Measurements from ENCODE around the gene CINP.
"Not testable (repeated sequence)": the region's sequence is repeated elsewhere in the genome, so short reads cannot be mapped to it uniquely, and the experiment has no call there.

Gene CINP

GRCh38 chr14:102321456-102322422 is 41.0 kb downstream of the CINP start:
- in situ Hi-C loops (cut with MboI; ENCODE audit: low sequenced_read_pairs), result loop anchor here (25.0 kb wide), 1 partner anchor 259 kb away; no protein-coding TSS in a partner anchor

GRCh38 chr14:102320671-102321455 is 41.8 kb downstream of the CINP start:
- in situ Hi-C loops (cut with MboI; ENCODE audit: low sequenced_read_pairs), result loop anchor here (25.0 kb wide), 1 partner anchor 259 kb away; no protein-coding TSS in a partner anchor

- in situ Hi-C loops (cut with MboI; ENCODE audit: low sequenced_read_pairs), result loop anchor here (25.0 kb wide), 1 partner anchor 258 kb away; no protein-coding TSS in a partner anchor
Measured at GRCh38 chr14:102320033-102320660, 42.5 kb downstream of the CINP start.

DNA sequence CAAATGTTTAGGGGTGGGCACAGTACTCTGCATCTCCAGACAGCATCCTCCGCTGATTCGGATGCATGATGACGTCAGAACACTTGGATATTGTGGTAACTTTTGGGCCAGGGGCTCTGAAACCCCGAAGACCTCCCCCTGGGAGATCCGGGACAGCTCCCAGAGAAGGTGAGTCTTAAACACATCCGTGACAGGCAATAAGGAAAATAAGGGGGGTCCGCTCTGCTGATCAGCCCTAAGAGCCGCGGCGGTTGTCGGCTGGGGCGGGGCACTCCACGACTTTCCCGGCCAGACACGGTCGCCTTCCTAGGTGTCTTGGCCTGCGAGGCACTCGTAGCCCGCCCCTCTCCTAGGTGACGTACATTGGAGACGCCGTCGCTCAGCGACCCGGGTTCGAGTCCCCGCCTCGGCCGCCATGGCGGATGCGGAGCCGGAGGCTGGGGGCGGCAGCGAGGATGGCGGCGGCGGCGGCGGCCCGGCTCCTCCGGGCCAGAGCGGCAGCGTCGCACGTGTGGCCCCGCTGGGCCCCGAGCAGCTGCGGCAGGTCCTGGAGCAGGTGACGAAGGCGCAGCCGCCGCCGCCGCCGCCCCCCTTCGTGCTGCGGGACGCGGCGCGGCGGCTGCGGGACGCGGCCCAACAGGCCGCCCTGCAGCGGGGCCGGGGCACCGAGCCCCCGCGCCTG is 43.2 kb downstream of the CINP start, which contains the start of gene ZNF839:
Gene ZNF839, plus strand, starts transcription at position 396 of the 682 bp plus-strand sequence. Its CDS starts 20 bp downstream, at position 416.
- in situ Hi-C loops (cut with MboI; ENCODE audit: low sequenced_read_pairs), result loop anchor here (25.0 kb wide), 1 partner anchor 257 kb away; no protein-coding TSS in a partner anchor

DNA sequence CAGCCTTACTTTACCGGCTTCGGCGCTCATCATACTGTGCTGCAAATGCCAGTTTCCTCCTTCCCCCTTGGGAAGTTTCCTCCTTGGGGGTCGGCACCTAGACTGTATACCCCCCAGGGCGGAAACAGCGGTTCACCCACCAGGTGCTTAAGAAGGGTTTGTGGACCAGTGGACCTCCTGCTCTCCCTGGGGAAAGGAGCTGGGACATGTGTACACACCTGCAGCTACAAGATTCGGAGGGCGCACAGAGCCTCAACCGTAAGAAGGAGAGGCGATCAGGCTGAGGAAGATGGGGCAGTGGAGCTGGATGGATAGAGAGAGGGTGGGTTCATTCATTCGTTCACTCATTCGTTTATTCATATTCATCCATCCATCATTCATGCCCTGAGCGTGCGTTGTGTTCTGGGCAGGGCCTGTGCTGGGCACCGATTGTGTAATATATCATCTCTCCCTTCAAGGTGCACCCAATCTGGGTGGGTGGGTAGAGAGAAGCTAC is 43.9 kb downstream of the CINP start:
- in situ Hi-C loops (cut with MboI; ENCODE audit: low sequenced_read_pairs), result loop anchor here (25.0 kb wide), 1 partner anchor 257 kb away; no protein-coding TSS in a partner anchor

DNA sequence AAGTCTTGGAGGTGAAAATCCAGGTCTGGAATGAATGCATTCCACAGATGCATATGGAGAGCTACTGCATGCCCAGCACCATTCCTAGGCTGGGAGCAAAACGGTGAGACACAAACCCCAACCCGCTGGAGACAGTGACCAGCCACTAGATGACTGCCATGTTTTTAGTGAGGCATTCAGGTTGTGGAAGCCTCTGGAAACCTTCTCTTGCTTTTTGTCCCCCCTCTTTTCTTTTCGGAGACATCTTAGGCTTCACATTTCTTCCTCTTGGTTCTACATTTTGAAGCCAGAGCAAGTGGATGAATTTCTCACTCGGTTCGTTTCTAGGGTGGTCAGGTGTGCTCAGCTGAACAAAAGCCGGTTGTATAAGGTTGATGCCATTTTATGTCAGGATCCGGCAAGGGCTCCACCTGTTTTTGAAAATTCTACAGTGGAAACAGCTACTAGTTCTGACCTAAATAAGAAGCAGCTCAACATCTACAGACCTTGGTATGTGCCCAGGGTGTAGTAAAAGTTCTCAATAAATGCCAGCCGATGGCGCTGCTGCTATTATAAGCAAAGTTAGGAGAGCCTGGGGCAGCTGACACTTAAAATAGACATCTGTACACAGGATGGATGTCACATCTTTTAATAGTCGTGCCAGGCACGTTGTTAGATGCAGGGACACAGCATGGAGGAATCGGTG is 45.0 kb downstream of the CINP start:
- in situ Hi-C loops (cut with MboI; ENCODE audit: low sequenced_read_pairs), result loop anchor here (25.0 kb wide), 1 partner anchor 255 kb away; no protein-coding TSS in a partner anchor

DNA sequence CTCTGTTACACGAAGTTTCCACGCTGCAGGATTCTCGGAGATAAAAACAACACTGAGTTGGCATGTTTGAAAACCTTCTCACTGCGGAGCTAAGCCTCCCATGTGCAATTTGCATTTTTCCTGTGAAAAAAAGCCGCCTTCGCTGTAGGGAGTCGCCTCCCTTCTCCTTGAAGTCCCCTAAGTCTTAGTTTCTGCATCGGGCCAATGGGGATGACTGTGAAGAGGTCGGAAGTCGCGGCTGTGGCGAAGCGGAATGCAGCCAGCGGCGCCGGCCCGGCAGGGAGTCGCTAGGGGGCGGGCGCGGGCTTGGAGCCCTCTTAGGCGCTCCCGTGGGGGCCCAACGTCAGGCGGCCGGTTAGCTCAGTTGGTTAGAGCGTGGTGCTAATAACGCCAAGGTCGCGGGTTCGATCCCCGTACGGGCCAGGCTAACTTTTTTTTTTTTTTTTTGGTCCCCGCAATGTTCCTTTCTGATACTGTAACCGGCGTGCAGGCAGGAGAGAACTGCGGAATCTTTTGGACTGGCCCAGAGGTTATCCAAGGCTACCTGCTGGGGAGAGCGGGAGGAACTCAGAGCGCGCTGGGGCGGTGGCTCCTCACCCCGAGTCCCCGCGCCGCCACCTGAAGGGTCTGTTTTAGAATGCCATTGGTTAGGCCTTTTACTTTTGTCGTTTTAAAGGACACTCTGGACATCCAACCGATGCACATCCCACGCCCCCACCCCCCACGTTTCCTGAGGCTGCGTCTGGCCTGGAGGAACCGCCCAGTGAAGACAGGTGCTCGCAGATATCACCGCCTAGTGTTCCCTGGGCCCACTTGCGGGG is 45.7 kb downstream of the CINP start:
- in situ Hi-C loops (cut with MboI; ENCODE audit: low sequenced_read_pairs), result loop anchor here (25.0 kb wide), 1 partner anchor 255 kb away; no protein-coding TSS in a partner anchor

DNA sequence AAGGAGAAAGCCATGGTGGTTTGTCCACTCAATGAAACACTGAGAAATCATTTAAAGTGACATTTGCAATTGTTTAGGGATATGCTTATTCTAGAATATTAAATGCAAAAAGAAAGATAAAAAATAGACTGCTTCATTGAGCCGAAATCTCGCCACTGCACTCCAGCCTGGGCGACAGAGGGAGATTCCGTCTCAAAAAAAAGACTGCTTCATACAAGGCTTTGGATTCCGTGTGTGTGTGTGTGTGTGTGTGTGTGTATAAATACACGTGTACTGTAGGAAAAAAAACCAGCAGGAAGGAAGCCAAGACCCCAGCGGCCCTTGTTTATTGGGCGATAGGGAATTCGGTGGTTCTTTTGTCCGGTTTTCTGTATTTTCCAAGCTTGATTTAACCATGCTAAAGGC is 46.4 kb downstream of the CINP start:
- in situ Hi-C loops (cut with MboI; ENCODE audit: low sequenced_read_pairs), result loop anchor here (25.0 kb wide), 1 partner anchor 254 kb away; no protein-coding TSS in a partner anchor

DNA sequence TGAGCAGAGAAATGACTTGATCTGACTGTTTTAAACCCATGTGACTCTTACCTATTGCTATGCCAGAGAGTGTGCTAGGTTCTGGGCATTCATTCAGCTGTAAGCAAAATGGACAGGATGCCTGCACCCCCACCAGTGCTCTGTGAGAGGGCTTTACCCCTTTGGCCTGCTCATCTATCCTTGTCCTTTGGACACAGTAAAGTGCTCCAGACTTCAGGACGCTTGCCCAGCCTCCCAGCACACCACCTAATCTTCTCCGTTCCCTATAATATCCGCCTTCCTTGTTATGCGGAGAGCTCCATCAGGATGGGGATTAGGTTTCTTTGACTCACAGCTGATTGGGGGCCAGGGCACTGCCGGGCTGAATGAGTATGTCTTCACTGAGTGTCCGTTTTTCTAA is 47.6 kb downstream of the CINP start:
- in situ Hi-C loops (cut with MboI; ENCODE audit: low sequenced_read_pairs), result loop anchor here (25.0 kb wide), 1 partner anchor 253 kb away; no protein-coding TSS in a partner anchor

GRCh38 chr14:102314242-102315011 is 48.3 kb downstream of the CINP start:
- in situ Hi-C loops (cut with MboI; ENCODE audit: low sequenced_read_pairs), result loop anchor here (25.0 kb wide), 1 partner anchor 252 kb away; no protein-coding TSS in a partner anchor

DNA sequence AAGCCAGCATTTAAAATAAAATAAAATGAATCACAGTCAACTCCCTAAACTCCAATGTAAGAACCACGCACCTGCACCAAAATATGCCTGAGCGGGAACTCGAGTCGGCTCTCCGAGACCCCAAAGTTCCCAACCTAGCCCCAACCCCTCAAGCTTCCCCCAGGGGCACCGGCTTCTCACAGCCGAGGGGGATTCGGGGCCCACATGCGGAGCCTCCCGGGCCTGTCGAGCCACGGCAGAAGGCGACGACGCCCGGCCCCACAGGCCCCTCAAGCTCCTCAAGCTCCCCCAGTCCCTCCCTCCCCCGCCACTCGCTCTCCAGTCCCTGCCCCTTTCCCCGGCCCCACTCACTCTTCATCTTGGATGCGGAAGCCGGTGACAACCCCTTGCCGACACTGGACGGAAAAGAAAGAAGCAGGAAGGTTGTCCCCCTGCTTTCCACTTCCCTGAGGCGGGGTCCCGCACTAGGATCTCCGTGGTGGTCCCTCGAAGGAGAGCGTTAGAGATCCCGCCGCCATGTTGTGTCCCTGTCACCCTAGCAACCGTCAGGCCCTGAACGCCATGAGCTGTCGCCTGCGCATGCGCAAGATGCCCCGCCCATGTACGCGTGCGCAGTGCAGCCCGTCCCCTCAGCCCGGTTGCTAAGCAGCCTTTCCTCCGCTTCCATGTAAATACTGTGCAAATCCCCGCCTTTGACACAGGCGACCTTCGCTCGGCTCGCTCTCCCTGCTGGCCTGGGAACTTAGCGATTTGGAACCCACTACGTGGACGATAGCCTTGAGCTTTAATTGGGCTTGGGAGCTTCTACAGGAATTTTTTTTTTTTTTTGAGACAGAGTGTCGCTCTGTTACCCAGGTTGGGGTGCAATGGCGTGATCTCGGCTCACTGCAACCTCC is 57.8 kb downstream of the CINP start, which contains the start of gene MOK:
Gene MOK, minus strand, starts transcription at position 554 of the 896 bp plus-strand sequence. Its CDS starts 196 bp downstream, at position 358.
- in situ Hi-C loops (cut with MboI; ENCODE audit: low sequenced_read_pairs), result loop anchor here (25.0 kb wide), 1 partner anchor 243 kb away; no protein-coding TSS in a partner anchor

- in situ Hi-C loops (cut with MboI; ENCODE audit: low sequenced_read_pairs), result loop anchor here (25.0 kb wide), 1 partner anchor 241 kb away; no protein-coding TSS in a partner anchor
Measured at GRCh38 chr14:102303664-102304063, 59.0 kb downstream of the CINP start.

GRCh38 chr14:102298303-102299070 is 64.2 kb downstream of the CINP start:
- in situ Hi-C loops (cut with MboI; ENCODE audit: low sequenced_read_pairs), result not testable (repeated sequence)
